Measurements from ENCODE around the gene ZNF425.

DNA sequence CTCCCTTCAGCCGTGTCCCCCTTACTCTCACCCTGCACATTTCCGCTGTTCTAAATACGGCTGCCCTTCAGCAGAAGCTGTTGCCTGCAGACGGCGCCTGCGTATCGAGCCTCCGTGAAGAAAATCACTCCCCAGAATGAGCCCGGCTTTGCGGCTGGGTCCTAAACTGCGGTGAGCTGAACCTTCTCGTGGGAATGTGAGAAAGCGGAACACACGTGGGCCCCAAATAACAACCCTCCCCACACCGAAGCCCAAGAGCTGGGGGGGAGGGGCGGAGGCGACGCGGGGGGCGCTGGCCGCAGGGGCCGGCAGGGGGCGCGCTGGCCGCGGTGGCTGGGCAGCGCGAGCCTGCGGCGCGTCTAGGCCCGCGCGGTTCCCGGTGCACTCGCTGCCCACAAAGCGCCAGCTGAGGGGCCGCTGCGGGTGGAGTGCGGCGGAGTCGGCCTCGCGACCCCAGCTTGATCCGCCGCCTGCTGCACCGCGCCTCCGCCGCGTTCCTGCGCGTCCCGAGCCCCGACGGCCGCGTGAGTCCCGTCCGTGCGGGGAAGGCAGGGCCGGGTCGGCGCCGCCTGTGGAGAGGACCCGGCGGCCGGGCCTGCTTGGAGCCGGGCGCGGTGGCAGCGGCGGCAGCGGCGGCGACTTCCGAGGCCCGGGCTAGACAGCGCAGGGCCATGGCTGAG is 21.1 kb upstream of the ZNF425 start, which contains the start of gene ZNF398:
- TF ChIP-seq, protein P1, sequence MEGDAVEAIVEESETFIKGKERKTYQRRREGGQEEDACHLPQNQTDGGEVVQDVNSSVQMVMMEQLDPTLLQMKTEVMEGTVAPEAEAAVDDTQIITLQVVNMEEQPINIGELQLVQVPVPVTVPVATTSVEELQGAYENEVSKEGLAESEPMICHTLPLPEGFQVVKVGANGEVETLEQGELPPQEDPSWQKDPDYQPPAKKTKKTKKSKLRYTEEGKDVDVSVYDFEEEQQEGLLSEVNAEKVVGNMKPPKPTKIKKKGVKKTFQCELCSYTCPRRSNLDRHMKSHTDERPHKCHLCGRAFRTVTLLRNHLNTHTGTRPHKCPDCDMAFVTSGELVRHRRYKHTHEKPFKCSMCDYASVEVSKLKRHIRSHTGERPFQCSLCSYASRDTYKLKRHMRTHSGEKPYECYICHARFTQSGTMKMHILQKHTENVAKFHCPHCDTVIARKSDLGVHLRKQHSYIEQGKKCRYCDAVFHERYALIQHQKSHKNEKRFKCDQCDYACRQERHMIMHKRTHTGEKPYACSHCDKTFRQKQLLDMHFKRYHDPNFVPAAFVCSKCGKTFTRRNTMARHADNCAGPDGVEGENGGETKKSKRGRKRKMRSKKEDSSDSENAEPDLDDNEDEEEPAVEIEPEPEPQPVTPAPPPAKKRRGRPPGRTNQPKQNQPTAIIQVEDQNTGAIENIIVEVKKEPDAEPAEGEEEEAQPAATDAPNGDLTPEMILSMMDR (IDR thresholded peaks at IDR 0.05; ENCODE audit: borderline replicate concordance, extremely low read depth, low read length, poor library complexity, severe bottlenecking) = peak; percentile 82
- TF ChIP-seq EZH2 (IDR thresholded peaks at IDR 0.05; ENCODE audit: borderline replicate concordance, low read depth, low read length, severe bottlenecking) = no peak

Measured in DND-41 (cell line).